Breast epithelium (tissue), 4 donors: Measurements from ENCODE around the gene PRMT5. TPM values are rescaled to one million over a fixed set of nuclear protein-coding genes. Genes with fewer than 3 reads are reported as not detected.

ENCODE experiments used
- DNase-seq, 2 donors: peaks; one replicate each; pipeline ENCODE4 v3.0.0-alpha.2; 2019; ENCODE audit warnings: low spot score in 2 of 2
- H3K27ac ChIP-seq, 2 donors: fragments of 200-600 bp; sonication (generic) in 1 of 2; one replicate each; pipeline ENCODE4 v1.5.1; 2016 to 2019; ENCODE audit warnings: mild to moderate bottlenecking in 1 of 2
- H3K27me3 ChIP-seq, 2 donors: fragments of 200-600 bp; sonication (generic) in 1 of 2; one replicate each; pipeline versions ENCODE4 v1.5.1 to v1.6.0; 2017 to 2019; ENCODE audit warnings: control low read depth in 1 of 2, mild to moderate bottlenecking in 1 of 2
- H3K36me3 ChIP-seq: fragments of 200-600 bp; one replicate; pipeline ENCODE4 v1.5.1; 2019
- H3K4me1 ChIP-seq, 2 donors: fragments of 200-600 bp; sonication (generic); one replicate each; pipeline ENCODE4 v1.5.1; 2016 to 2019; ENCODE audit warnings: control low read depth in 1 of 2
- H3K4me3 ChIP-seq, 3 donors: fragments of 200-600 bp; sonication (generic); 1 replicate in 2 of 3; 2 replicates in 1 of 3; pipeline ENCODE4 v1.5.1; 2016 to 2019; ENCODE audit warnings: mild to moderate bottlenecking in 3 of 3, moderate library complexity in 2 of 3
- H3K9me3 ChIP-seq, 2 donors: fragments of 200-600 bp; sonication (generic) in 1 of 2; one replicate each; pipeline ENCODE4 v1.5.1; 2016 to 2019; ENCODE audit warnings: control low read depth in 1 of 2
- POLR2A ChIP-seq: fragments of 450-650 bp; IDR thresholded peaks from one replicate; pipeline ENCODE4 v1.6.1; 2016; ENCODE audit warnings: antibody characterized with exemption, mild to moderate bottlenecking, moderate library complexity
- POLR2AphosphoS5 ChIP-seq, 3 donors: sonication (generic); formaldehyde crosslinking; IDR thresholded peaks; one replicate each; pipeline ENCODE4 v1.6.1; 2017; ENCODE audit warnings: antibody characterized with exemption in 3 of 3
- intact Hi-C: fragments of 100-400 bp; cut with DNase I; formaldehyde crosslinking; loops from one replicate; pipeline ENCODE4 v1.15.1; 2023; ENCODE audit warnings: low total_unique reads
- total RNA-seq, 3 donors: library from RNA; depleted of rRNA; stranded (reverse); fragments of >200 nt; gene quantifications; one replicate each; pipeline ENCODE4 v1.1.0, GENCODE V29; 2016
- TF ChIP-seq, protein P1 (sequence below), 3 donors: fragments of 450-650 bp; IDR thresholded peaks; one replicate each; pipeline ENCODE4 v1.5.1; 2016 to 2017; ENCODE audit warnings: antibody characterized with exemption in 3 of 3, mild to moderate bottlenecking in 3 of 3, moderate library complexity in 3 of 3

The PRMT5 gene
- total RNA-seq, 3 donors from 2014 or later, result 48.6 to 80.6 (median 71.4) TPM

DNA sequence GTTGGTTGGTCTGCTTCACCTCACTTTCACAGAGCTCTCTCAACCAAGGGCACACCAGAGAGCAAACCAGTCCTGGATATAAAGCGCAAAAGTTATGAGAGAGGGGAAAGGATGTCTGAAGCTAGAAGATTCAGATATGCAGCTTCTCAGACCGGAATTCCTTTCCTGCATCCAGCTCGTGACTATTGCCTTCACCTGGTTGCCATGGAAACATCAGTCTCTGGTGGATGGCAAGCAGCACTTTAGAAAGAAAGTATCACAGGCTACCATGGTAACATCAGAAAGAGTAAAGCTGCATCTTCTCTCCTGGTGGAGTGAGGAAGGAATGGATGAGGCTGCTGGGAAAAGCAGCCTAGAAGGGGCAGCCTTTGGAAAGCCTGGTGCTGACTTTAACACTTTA is 32.4 kb downstream of the PRMT5 start:
- no peaks in the 10 kb centered on the region for H3K4me1 ChIP-seq
- no peak for TF ChIP-seq POLR2A
- TF ChIP-seq, protein P1, sequence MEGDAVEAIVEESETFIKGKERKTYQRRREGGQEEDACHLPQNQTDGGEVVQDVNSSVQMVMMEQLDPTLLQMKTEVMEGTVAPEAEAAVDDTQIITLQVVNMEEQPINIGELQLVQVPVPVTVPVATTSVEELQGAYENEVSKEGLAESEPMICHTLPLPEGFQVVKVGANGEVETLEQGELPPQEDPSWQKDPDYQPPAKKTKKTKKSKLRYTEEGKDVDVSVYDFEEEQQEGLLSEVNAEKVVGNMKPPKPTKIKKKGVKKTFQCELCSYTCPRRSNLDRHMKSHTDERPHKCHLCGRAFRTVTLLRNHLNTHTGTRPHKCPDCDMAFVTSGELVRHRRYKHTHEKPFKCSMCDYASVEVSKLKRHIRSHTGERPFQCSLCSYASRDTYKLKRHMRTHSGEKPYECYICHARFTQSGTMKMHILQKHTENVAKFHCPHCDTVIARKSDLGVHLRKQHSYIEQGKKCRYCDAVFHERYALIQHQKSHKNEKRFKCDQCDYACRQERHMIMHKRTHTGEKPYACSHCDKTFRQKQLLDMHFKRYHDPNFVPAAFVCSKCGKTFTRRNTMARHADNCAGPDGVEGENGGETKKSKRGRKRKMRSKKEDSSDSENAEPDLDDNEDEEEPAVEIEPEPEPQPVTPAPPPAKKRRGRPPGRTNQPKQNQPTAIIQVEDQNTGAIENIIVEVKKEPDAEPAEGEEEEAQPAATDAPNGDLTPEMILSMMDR (IDR thresholded peaks at IDR 0.05), result no peak
- TF ChIP-seq POLR2AphosphoS5 (IDR thresholded peaks at IDR 0.05), result no peak
- no peak for DNase-seq
- intact Hi-C loops, result no loop called here
- no peaks in the 10 kb centered on the region for H3K36me3 ChIP-seq
- no peaks in the 10 kb centered on the region for H3K27me3 ChIP-seq
- H3K4me3 ChIP-seq, result no peak overlapping the region
- H3K27ac ChIP-seq, result no peak overlapping the region
- no peaks in the 10 kb centered on the region for H3K9me3 ChIP-seq

DNA sequence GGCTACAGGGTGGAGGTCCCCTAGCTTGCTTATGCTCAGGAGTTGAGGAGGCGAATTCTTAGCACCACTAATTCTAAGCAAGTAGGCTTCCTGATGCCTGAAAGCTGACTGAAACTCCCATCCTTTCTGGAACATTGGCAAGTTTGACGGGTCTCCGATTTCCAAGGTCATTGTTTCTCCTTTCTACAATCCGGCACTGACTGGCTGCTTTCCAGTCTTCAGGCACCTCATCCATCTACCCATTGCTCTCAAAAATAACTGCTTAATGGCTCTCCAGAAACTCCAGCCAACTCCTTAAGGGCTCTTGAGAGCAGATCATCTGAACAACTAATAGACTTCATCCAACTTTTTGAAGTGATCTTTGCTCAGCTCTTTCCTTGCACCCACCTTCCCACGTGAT is 32.8 kb downstream of the PRMT5 start:
- no peak for DNase-seq
- TF ChIP-seq, protein P1 (IDR thresholded peaks at IDR 0.05), result no peak
- TF ChIP-seq POLR2A (no peak), POLR2AphosphoS5 (IDR thresholded peaks at IDR 0.05) (no peak)
- Histone ChIP-seq H3K9me3 (no peaks in the 10 kb centered on the region), H3K36me3 (no peaks in the 10 kb centered on the region), H3K4me3 (no peak overlapping the region), H3K27ac (no peak overlapping the region), H3K27me3 (no peaks in the 10 kb centered on the region), H3K4me1 (no peaks in the 10 kb centered on the region)
- intact Hi-C loops, result no loop called here

DNA sequence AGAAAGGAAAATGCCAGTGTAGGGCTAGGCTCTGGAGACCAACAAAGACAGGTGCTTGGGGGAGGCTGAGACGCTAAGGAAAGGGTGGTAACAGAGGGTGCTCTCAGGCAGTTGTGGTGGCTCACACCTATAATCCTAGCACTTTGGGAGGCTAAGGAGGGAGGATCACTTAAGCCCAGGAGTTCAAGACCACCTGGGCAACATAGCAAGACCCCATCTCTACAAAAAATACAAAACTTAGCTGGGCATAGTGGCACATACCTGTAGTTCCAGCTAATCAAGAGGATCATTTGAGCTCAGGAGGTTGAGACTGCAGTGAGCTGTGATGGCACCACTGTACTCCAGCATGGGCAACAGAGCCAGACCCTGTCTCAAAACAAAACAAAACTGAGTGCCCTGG is 33.8 kb downstream of the PRMT5 start:
- no peaks in the 10 kb centered on the region for H3K27me3 ChIP-seq

DNA sequence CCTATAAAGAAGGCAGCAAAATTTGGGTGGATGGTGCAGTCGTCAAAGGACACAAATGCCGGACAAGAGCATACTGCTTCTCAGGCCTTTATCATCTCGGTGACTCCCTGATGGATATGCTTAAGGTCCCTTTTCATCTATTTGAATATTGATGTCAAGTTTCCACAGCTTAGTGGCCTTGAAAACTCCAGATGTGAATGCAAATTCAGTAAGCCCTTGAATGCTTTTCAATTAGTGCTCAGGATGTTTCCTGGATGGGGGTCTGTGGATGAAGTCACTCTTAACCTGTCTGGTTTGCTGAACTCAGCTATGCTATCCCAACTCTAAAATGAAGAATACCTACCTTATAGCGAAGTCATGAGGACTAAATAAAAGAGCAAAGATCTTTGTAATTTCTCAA is 35.5 kb downstream of the PRMT5 start:
- no peak for DNase-seq
- intact Hi-C loops, result no loop called here
- Histone ChIP-seq H3K27me3 (no peaks in the 10 kb centered on the region), H3K4me1 (no peaks in the 10 kb centered on the region), H3K36me3 (no peaks in the 10 kb centered on the region), H3K27ac (no peak overlapping the region), H3K4me3 (no peak overlapping the region), H3K9me3 (no peaks in the 10 kb centered on the region)
- TF ChIP-seq POLR2AphosphoS5 (IDR thresholded peaks at IDR 0.05), result no peak
- TF ChIP-seq, protein P1 (IDR thresholded peaks at IDR 0.05), result no peak
- TF ChIP-seq POLR2A, result no peak

More for the DNA sequence above, 33.8 kb downstream of the PRMT5 start:
- intact Hi-C loops, result no loop called here
- Histone ChIP-seq H3K27ac (no peak overlapping the region), H3K4me1 (no peaks in the 10 kb centered on the region), H3K9me3 (no peaks in the 10 kb centered on the region), H3K4me3 (no peak overlapping the region), H3K36me3 (no peaks in the 10 kb centered on the region)
- TF ChIP-seq, protein P1 (IDR thresholded peaks at IDR 0.05), result no peak
- TF ChIP-seq POLR2AphosphoS5 (IDR thresholded peaks at IDR 0.05), result no peak
- TF ChIP-seq POLR2A, result no peak
- no peak for DNase-seq

DNA sequence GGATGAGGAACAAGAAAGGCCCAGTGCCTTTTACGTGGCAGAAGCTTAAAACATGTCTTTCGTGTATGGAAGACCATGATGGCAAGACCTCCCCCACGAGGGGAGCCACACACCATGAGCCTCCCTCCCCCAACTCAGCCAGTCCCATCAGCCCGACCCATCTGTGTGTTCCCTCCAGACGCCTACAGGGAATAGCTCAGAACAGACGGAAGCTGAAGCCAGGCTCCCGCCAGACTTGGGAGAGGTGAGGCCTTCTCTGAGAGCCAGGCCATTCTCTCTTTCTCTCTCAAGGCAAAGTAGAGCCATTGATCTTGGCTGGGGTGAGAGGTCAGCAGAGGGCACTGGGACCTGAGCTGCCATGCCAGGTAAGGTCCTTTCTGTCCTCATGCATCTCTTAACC is 36.7 kb downstream of the PRMT5 start:
- Histone ChIP-seq H3K4me1 (peaks cover 0 to 6% of the 10 kb centered on the region in 2 donors), H3K36me3 (no peaks in the 10 kb centered on the region), H3K27me3 (no peaks in the 10 kb centered on the region), H3K9me3 (no peaks in the 10 kb centered on the region), H3K27ac (no peak overlapping the region), H3K4me3 (no peak overlapping the region)
- DNase-seq, result no peak
- intact Hi-C loops, result no loop called here
- TF ChIP-seq POLR2A (no peak), POLR2AphosphoS5 (IDR thresholded peaks at IDR 0.05) (no peak)
- TF ChIP-seq, protein P1 (IDR thresholded peaks at IDR 0.05), result no peak
